IPS-15b (cell line): ENCODE results near the gene C15orf61.

Source experiments
- H3K27me3 ChIP-seq: one replicate; pipeline ENCODE4 v1.6.1; 2013; ENCODE audit warnings: low read length; ENCODE audit not compliant: control insufficient read depth, insufficient read depth
- H3K36me3 ChIP-seq: one replicate; pipeline ENCODE4 v1.6.1; 2013; ENCODE audit warnings: low read length; ENCODE audit not compliant: control insufficient read depth, insufficient read depth
- H3K4me1 ChIP-seq: one replicate; pipeline ENCODE4 v1.6.1; 2013; ENCODE audit warnings: mild to moderate bottlenecking, low read length; ENCODE audit not compliant: control insufficient read depth, insufficient read depth
- H3K4me3 ChIP-seq: one replicate; pipeline ENCODE4 v1.5.1; 2013; ENCODE audit warnings: low read depth, low read length
- H3K9ac ChIP-seq: one replicate; pipeline ENCODE4 v1.6.1; 2013; ENCODE audit warnings: low read depth, mild to moderate bottlenecking, low read length
- H3K9me3 ChIP-seq: one replicate; pipeline ENCODE4 v1.6.1; 2013; ENCODE audit warnings: mild to moderate bottlenecking, low read length; ENCODE audit not compliant: control insufficient read depth, insufficient read depth

C15orf61 gene

GRCh38 chr15:67521029-67521782 lies at the start of gene C15orf61:
Gene C15orf61 (plus strand): TSS chr15:67521131. CDS start chr15:67521249, 118 bp downstream.
- H3K27me3 ChIP-seq: no peaks in the 10 kb centered on the region
- H3K9ac ChIP-seq: peak within 1 kb of the TSS; percentile 89
- H3K36me3 ChIP-seq: no peaks in the 10 kb centered on the region
- H3K4me1 ChIP-seq: peaks cover 7% of the 10 kb centered on the region
- no peaks in the 10 kb centered on the region for H3K9me3 ChIP-seq
- H3K4me3 ChIP-seq: peak within 1 kb of the TSS; percentile 82

DNA sequence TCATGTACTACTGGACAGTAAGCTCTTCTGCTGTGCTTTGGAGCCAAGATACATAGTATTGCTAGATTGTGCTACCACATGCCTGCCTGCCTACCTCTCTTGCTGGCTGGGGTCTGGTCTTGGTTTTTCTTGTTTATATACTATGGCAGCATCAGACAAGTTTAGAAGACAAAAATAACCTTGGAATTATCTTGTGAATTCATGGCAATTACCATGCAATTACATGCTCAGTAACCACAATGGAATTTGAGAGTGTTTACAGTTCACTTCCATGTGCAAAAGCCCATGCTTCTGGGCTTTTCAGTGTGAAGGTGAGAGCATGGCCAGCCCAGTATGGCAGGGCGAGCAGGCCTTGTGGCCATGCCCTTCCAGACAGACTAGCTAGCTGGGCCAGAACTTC lies 48.0 kb upstream of the C15orf61 start:
- Histone ChIP-seq H3K4me1 (no peaks in the 10 kb centered on the region), H3K4me3 (no peak overlapping the region), H3K27me3 (no peaks in the 10 kb centered on the region), H3K9ac (no peak overlapping the region), H3K36me3 (no peaks in the 10 kb centered on the region), H3K9me3 (no peaks in the 10 kb centered on the region)

GRCh38 chr15:67474405-67475110 lies 46.4 kb upstream of the C15orf61 start:
- no peak overlapping the region for H3K4me3 ChIP-seq
- H3K9me3 ChIP-seq: no peaks in the 10 kb centered on the region
- H3K27me3 ChIP-seq: no peaks in the 10 kb centered on the region
- no peak overlapping the region for H3K9ac ChIP-seq
- H3K36me3 ChIP-seq: no peaks in the 10 kb centered on the region
- no peaks in the 10 kb centered on the region for H3K4me1 ChIP-seq

- Histone ChIP-seq H3K4me3 (no peak overlapping the region), H3K9ac (no peak overlapping the region), H3K4me1 (no peaks in the 10 kb centered on the region), H3K27me3 (no peaks in the 10 kb centered on the region), H3K36me3 (no peaks in the 10 kb centered on the region), H3K9me3 (no peaks in the 10 kb centered on the region)
Measured at GRCh38 chr15:67479781-67480505, 41.0 kb upstream of the C15orf61 start.

DNA sequence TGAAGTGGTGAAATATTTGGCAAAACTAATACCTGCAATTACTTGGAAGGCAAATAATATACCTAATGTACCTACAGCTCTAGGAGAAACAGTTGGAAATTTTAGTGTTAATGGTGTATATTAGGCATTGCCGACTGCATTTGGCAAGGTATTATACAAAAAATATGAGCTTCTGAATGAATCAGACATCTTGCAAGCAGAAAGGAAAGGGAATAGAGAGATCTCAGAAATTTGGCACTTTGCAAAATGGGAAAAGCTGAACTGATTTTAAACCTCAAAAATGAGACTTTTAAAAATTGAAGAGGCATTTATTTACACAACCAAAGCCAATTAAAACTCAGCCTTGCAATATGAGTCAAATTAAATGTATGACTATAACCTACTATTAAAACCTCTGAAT lies 40.2 kb upstream of the C15orf61 start:
- Histone ChIP-seq H3K9me3 (no peaks in the 10 kb centered on the region), H3K27me3 (no peaks in the 10 kb centered on the region), H3K4me1 (no peaks in the 10 kb centered on the region), H3K9ac (no peak overlapping the region), H3K36me3 (no peaks in the 10 kb centered on the region), H3K4me3 (no peak overlapping the region)

GRCh38 chr15:67481680-67482079 lies 39.3 kb upstream of the C15orf61 start:
- H3K9me3 ChIP-seq: no peaks in the 10 kb centered on the region
- H3K4me1 ChIP-seq: no peaks in the 10 kb centered on the region
- no peaks in the 10 kb centered on the region for H3K36me3 ChIP-seq
- H3K4me3 ChIP-seq: no peak overlapping the region
- no peak overlapping the region for H3K9ac ChIP-seq
- no peaks in the 10 kb centered on the region for H3K27me3 ChIP-seq

DNA sequence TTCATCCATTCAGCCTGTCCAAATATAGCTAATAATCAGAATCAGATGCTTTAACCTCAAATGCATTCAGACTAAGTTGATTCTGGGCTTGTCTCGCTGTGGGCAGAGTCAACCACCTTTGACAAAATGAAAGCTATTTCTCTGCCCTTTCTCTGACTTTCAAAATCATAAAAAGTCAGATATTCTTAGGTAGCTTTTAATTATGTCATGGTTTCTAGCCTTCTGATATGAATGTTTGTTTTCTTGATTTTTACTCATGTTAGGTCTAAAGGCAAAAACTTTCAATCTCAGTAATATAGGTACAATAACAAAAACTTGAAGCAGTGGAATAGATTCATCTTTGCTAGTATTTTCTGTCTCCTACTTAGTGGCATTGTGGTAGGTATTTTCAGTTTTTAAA lies 25.3 kb upstream of the C15orf61 start:
- peaks cover 4% of the 10 kb centered on the region for H3K27me3 ChIP-seq
- H3K9ac ChIP-seq: no peak overlapping the region
- H3K4me1 ChIP-seq: peaks cover 7% of the 10 kb centered on the region
- no peak overlapping the region for H3K4me3 ChIP-seq
- no peaks in the 10 kb centered on the region for H3K9me3 ChIP-seq
- no peaks in the 10 kb centered on the region for H3K36me3 ChIP-seq

- no peaks in the 10 kb centered on the region for H3K9me3 ChIP-seq
- no peaks in the 10 kb centered on the region for H3K36me3 ChIP-seq
- H3K4me1 ChIP-seq: peaks cover 6% of the 10 kb centered on the region
- H3K9ac ChIP-seq: no peak overlapping the region
- no peak overlapping the region for H3K4me3 ChIP-seq
- no peaks in the 10 kb centered on the region for H3K27me3 ChIP-seq
Measured at GRCh38 chr15:67501177-67501835, 19.6 kb upstream of the C15orf61 start.

GRCh38 chr15:67501836-67502461 lies 19.0 kb upstream of the C15orf61 start:
- no peak overlapping the region for H3K9ac ChIP-seq
- no peaks in the 10 kb centered on the region for H3K9me3 ChIP-seq
- no peaks in the 10 kb centered on the region for H3K36me3 ChIP-seq
- H3K4me1 ChIP-seq: peaks cover 6% of the 10 kb centered on the region
- H3K4me3 ChIP-seq: no peak overlapping the region
- no peaks in the 10 kb centered on the region for H3K27me3 ChIP-seq

- Histone ChIP-seq H3K4me3 (no peak overlapping the region), H3K4me1 (peaks cover 6% of the 10 kb centered on the region), H3K9me3 (no peaks in the 10 kb centered on the region), H3K27me3 (no peaks in the 10 kb centered on the region), H3K36me3 (no peaks in the 10 kb centered on the region), H3K9ac (no peak overlapping the region)
Measured at GRCh38 chr15:67504056-67504455, 16.9 kb upstream of the C15orf61 start.

DNA sequence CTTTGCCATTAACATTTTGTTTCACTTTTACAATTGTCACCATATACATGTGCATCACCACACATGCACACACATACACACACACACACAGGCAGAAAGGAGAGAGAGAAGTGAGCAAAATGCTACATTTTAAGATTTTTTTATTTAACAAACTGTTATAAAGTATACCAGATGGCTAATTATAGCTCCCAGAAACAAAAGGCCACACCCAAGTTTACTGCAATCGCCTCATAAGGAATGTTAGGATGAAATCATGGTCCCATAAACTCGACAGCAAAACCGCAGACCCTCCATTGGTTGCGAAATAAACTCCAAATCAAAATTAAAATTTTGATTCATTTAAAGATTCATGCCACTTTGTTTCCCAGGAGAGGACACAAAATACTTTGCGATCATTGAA lies 16.1 kb upstream of the C15orf61 start:
- H3K4me3 ChIP-seq: no peak overlapping the region
- no peaks in the 10 kb centered on the region for H3K27me3 ChIP-seq
- no peak overlapping the region for H3K9ac ChIP-seq
- peaks cover 6% of the 10 kb centered on the region for H3K4me1 ChIP-seq
- H3K9me3 ChIP-seq: no peaks in the 10 kb centered on the region
- no peaks in the 10 kb centered on the region for H3K36me3 ChIP-seq
